GM03348 (cell line): Measurements from ENCODE around the gene FGFR2.

Source experiments
- DNase-seq: peaks from one replicate; pipeline ENCODE4 v3.0.0; 2012; ENCODE audit warnings: low spot score

The FGFR2 gene

DNA sequence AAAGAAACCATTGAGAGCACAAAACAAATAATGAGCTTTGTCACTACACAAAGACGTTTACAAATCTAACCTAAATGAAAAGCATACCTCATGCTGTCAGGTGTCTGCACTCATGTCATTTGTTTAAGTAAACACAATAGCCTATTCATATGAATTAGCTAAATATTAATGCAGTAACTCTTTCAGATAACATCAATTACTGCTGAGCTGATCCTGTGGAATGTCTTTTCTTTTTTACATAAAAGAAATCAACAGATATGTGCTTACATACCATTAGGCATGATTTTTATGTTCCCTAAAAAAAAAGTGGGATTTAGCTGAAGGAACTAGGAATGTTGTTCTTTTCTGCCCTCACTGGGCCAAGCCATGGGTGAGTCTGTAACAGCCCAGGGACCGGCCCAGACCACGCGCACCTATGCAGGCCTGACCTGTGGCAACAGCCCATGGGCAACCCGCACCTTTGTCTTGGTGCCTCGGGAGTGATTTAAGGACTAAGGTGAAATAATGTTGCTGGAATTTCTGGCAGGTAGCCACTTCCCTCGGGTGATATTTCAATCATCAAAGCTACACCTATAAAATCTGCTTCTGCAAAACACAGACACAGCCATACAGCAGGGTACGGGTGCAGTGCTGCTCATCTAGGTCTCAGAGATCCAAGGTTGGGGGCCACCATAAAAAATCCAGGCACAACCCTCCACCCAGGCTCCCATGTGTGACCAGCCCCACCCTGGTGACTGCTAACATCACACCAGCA, 44.6 kb downstream of the FGFR2 start:
- DNase-seq = no peak

DNA sequence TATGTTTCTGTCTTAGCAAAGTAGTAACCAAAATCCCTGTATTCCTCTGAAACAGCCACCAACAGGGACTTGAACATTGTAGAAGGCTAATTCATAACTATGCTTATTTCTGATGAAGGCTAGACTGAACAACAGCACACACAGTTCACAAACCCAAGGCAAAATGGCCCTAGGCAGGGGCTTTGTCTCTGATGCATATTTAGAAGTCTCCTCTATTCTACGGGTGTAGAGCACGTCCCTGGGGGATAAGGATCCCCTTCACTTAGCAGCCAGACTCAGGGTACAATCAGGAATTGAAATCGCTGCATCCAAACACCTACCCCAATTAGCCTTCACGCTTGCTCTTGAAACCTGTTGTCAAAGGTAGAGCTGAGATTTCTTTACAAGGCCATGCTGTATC, 45.5 kb downstream of the FGFR2 start:
- DNase-seq = no peak

DNA sequence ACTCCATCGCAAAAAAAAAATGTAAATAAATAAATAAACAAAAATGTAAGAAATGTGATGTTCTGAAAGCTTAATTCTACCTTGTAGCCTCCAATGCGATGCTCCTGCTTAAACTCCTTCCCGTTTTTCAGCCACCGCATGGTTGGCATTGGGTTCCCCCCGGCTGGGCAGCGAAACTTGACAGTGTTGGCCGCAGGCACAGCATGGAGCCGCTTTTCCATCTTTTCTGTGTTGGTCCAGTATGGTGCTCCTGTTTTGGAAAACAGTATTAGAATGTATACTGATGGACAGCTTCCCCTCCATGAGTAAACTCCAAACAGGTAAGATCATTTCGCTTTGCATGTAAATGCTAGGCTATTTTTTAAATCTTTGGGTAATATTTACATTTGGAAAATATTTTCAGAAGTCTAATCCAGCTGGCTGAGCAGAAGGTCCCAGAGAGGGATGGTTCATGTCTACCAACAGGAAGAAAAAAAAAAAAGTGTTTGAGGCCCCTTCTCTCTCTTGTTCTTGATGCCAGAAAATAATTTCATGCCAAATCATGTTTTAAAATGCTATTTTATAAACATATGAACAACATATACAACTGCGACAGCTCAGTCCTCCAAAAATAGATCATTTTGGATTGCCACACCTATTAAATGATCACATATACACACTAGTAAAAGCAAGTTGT, 46.9 kb downstream of the FGFR2 start:
- no peak for DNase-seq

DNA sequence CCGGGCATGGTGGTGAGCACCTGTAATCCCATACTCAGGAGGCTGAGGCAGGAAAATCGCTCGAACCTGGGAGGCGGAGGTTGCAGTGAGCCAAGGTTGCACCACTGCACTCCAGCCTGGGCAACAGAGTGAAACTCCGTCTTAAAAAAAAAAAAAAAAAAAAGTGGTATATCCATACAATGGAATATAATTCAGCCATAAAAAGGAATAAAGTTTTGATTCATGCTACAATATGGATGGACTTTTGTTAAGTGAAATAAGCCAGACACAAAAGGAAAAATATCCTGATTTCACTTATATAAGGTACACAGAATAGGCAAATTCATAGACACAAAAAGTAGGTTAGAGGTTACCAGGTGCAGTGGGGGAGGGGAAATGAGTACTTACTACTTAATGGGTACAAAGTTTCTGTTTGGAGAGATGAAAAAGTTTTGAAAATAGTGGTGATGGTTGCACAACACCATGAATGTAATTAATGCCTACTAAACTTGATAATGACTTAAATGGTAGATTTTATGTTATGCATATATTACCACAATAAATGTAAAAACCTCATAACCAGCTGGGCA, 53.9 kb downstream of the FGFR2 start:
- DNase-seq = no peak

DNA sequence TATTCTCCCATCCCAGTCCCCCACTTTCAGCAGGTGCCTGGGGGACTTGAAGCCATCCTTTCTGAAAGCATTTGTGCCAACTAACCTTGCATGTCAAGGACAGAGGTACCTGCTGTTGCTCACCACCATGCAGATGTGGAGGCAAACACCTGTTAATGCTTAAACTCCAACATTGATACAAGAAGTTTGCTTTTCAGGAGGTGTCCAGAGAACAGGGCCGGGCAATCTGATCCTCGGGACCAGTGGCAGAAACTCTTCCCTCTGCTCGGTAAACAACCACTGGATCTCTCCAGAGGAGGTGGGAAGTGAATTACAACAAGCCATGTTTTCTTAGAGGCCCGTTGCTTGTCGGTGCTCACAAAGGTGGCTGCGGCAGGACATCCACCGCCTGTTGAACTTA, 54.7 kb downstream of the FGFR2 start:
- DNase-seq = no peak

DNA sequence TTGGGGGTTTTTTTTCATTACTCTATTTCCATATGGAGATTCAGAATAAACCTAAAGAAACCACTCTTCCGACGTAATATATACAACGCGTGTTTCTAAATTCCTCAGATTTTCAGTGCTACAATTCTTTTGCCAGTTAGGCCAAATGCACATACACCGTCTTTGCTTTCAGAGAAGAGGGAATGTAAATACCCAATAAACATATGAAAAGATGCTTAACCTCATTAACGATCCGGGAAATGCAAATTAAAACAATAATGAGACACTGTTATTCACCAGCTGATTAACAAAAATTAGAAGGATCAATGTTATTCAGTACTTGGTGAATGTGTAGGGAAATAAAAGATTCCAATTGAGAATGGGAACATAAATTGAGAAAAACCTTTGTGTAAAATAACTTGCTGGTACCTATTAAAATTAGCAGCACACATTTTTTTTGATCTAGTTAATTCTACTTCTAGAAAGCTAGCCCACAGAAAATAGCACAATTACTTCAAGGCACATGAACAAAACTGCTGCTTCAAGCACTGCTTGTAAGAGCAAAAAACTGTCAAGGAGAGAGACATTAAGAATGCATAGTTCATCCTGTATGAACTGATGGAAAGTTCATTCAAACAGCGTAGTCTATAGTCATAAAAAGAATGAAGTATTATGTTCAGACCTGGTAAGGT, 56.7 kb downstream of the FGFR2 start:
- DNase-seq = no peak

DNA sequence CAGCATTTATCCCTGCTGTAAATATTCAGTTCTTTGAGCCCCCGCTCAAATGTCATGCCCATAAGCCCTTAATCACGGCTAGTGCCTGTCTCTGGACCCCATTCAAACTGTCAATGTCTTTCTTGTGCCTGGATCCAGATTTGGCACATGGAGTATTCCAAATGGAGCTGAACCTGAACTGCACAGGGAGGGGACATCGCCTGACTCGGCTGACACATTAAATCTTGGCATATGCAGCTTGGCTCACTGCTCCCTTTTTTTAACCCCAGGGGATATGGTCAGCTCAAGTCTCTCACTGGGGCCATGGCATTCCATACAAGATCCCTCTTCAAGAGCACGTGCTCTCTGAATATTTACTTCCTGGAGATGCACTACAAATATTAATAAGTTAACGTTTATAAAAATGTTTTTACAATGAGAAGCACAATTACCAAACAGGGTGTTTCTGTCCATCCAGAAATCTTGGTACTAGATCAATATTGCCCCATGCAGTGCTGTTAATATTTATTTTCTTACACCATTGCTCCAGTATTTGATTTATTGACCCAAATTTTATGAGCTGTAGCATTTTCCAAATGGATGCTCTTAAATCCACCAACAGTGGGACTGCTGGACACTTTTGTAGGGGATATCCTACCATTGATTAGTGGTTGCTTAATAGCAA, 57.4 kb downstream of the FGFR2 start:
- DNase-seq = no peak

DNA sequence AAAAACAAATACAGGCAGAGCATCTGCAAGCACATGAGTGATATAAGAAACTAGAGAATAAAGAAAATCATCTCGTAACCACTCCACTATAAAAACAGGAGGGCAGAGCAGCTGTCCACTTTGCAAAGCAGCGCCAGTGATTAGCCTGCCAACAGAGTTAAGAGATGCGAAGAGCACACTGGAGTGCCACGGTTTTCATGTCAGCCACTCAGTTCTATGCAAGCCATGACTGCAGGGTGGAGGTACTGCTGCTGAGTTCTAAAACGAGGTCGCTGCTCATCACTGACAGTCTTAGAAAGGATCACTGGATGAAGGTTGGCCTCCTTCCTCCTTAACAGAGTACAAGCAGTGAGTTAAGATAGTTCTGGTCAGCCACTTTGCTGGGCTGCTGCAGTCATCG, 58.5 kb downstream of the FGFR2 start:
- no peak for DNase-seq

DNA sequence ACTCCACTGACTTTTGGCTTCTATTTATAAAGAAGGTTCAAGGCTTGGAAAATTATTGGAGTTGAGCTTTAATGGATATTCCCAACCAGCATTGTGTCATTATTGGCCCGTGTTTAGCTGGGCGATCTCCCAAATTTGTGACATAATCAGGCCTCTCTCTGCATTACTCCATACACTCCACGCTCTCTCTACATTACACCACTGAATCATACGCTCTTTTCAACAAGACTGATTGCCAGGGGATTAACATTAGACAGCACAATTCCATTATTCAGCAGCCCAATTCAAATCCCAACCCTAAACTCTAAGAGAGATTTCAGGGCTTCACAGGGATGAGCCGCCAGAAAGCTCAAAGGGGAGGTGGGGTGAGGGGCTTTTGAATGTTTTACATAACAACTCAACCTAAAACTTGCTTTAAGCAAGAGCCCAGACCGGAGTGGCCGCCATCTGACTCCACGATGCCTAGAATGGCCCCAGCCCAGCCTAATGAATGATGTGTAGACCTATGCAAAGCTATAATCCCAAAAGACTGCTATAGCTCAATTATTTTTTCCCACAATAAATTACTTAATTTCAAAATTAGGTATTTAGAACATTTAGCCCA, 61.8 kb downstream of the FGFR2 start:
- DNase-seq = no peak

DNA sequence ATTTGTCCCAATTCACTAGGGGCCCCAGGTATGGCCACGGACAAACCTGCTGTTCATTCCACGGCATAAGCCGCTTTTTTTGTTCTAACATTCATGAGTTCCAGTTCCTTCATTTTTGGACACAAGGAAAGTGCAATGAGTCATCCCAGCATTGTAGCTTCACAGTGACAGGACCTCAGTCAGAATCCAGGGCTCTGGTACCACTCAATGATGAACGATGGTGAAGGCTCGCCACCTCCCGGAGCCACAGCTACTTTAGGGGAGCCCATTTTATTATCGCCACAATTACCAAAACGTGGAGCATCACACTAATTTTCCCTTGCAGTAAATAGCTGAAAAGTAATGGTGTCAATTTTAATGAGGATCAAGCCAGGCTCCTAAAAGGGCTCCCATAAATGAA, 62.9 kb downstream of the FGFR2 start:
- DNase-seq = no peak

DNA sequence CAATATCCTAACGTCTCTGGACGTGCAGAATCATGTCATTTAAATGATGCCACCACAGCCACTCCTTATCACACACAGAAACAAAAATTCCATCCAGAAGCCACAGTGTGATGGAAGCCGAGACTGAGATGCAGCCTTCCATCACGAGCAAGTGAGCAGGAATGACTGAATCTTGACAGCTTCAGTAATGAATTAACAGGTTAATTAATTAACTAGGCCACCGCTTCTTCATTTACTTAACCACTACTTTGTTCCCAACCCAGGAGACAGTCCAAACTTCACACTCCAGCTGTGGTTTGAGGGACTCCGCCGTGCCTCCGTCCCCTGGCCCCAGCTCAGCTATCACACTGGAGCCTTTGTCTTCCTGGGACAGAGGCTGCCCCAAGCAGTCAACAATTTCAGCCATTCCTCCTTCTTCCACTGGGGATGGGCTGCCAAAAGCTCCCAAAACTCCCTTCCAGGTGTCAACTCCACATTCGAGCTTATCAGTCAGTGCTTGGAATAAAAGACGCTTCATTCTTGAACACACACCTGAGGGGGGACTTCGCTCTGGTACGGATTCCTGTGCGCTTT, 65.9 kb downstream of the FGFR2 start:
- DNase-seq = no peak

DNA sequence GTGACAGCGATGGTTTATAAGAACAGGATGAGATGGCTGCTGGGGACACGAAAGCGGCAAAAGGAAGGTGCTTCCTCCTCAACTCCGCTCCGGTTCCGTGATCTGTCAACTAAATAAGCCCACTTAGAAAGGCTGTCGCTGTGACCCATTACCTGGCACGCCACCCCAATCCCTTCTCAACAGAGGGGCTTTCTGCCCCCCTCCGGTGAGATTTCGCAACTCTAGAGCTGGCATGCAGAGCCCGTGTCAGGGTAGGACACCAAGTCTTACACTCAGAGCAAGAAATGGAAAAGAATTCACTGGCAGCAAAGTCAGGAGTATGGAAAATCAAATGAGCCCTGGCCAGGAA, 66.4 kb downstream of the FGFR2 start:
- no peak for DNase-seq

DNA sequence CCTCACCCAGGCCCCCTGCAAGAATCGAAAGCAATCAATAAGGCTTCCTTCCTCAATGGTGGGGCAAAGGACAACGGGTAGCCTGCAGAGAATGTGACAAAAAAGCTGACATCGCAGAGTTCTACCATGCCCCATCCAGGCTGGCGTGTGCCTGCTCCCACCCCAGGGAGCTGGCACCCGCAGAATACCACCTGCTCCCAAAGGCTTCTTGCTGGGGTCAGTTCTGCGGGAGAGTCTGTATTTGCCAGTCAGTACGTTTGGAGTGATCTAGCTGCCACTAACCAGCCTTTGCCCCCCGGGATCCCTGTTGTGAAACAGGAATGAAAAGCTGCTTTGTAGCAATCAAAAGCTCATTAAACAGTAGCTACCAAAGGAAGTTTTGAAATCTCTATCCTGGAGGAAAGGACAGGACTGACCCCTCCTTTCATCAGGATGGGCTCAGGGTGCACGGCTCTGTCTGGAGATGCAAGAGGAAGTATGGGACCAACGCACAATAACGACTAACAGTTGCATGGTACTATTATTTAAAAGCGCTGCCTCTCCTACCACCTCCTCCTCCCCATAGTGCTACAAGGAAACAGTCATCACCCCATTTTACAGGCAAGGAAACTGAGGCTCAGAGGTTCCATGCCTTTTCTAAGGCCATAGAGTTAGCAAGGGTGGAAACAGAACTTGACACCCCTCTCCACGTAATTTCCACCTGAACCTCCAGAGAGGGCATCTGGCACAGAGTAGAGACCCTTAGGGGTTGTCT, 67.0 kb downstream of the FGFR2 start:
- no peak for DNase-seq

DNA sequence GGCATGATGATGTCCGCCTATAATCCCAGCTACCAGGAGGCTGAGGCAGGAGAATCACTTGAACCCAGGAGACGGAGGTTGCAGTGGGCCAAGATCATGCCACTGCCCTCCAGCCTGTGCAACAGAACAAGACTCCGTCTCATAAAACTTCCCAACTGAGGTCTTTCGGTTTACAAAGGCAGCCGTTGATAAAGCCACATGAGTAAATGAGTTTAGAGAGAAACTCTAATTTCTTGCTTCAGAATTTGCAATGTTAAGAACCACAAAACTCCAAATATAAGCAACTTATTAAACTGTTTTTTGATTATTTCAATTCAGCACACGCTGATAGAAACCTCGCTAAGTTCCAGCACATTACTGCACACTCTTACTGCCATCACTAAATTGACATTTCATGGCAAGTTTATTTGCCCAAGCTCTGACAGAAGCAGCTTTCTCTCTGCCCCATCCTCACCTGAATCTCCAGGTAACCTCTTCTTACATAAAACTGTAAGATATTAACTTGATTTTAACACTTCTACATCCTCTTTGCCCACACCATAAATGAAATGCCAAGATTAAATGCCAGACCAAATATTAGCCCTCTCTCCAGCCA, 67.7 kb downstream of the FGFR2 start:
- DNase-seq = no peak

DNA sequence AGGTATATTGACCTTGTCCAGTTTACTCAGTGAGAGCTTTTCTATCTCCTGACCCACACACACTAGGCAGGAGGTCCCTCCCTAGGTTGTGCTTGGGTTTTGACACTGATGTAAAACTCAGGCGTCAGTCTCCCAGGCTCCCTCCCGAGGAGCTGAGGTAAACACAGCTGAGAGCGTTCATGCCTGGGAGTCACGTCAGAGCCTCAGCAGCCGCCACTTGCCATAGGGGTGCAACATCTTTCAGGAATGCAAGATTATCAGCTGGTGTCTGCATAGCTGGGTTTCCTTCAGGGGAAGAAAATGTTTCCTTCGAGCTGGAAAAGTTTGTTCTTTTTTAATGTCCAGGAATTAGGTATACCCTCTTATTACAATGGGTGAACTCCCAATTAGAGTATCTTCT, 70.6 kb downstream of the FGFR2 start:
- no peak for DNase-seq

DNA sequence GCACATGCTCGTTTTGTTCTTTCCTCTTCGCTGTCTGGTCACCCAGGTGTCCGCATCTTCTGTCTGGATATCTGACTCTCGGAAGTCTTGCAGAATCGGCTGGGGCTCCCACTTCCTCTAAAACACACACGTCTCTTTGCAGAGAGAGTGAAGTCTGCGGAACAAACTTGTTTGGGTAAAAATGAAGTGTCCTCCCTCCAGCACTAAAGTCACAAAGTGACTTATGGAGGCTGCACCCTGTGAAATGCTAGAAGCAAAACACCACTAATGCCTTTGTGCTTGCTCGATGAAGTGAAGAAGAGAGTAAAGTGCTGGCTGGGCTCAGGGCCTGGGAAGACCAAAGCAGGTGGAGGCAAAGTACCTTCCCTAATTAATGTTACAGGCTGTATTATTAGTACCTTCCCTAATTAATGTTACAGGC, 71.4 kb downstream of the FGFR2 start:
- no peak for DNase-seq

DNA sequence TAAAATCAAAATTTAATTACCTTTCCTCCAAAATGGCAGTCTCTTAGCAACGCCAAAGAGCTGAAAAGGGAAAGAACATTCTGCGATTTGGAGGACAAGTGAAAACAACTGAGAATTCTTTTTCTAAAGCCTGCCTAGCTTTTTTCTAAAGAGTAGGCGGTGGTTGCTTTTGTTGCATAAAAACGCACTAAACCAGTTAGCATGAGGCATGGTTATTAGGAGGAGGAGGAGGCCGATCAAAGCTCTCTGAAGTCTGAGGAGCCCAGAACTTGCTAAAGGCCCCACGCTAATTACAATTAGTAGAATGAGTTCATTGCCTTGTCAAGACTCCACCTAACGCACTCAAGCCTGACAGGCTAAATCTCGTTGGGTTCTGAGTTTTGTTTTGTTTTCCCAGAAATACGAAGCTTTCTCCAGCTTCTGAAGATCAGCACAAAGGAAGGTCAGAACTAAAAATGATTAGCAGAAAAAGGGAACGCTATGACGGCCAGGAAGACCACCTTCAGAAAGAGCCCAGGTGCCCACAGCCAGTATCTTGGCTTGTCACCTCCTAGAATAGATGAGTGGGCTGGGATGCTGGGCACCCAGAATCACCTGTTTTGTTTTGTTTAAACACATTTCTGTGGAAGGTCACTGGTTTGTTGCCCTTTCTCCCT, 72.0 kb downstream of the FGFR2 start:
- no peak for DNase-seq

DNA sequence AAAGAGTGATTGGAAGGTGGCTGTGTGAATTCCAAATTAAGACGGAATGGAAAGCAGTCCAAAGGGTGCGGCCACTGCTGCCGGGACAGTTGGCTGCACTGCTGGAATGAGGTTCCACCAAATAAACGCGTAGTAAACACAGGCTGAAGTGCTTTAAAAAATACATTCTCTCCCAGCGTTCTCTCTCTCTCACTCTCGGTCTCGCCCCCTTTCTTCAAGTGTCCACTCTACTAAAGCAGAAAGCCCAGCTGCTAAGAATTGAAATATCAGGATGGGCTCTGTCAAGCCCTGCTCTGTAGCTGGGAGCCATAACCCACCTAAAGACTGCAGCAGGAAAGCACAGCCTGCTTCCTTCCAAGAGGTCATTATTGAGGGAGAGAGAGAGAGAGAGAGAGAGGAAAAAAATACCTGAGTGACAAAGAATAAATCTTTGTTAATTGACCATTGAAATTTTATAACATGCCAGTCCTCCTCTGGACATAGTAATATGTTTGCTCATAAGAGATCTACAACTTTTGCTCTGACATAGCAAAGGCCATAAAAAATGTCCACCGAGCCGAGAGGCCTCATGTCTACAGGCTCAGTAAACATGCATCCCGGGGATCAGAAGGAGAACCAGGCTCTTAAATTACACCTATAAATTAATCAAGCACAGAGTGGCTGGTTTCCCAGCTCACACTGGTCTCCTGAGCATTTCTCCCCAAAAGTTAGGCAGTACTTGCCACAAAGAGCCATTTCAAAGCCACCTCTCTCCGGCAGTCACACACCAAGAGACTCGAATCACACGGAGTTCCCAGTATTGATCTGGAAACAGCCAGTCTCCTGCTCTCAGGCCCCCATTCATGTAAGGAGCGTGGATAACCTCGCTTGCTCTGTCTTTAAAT, 72.8 kb downstream of the FGFR2 start:
- DNase-seq = no peak

DNA sequence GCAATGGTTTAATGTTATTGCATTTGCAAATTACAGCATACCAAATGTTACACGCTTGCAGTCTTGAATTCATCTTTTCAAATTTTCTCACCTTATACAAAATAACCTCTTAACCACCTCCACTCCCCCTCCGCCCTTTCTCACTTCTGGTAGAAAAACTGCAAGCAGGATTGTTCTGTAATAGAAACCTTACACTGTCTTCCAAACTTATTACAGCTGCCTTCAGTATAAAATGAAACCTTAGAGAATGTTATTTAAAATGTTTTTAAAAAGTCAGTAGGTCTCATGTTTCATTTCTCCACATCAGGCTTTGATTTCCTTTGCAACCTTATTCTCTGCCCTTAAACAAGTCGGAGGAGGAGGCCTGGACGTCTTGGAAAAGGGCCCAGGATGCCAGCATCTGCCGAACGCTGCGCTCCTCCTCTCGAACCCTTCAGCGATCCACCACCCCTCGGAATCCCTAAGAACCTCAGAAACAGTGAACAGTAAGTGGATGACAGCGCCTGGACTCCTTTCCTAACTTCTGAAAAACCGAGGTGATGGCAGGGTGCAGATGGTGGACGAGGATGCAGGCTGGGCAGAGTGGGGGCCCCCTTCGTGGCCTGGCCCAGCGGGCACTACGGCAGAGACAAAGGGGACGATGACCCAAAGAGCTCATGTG, 74.0 kb downstream of the FGFR2 start:
- no peak for DNase-seq
